Measurements from ENCODE around the gene EN2. TPM values are rescaled to one million over a fixed set of nuclear protein-coding genes. Genes with fewer than 3 reads are reported as not detected.

The EN2 gene
- total and polyA plus RNA-seq, 10 donors = 0.03 to 0.04 TPM; not detected in 8

- TF ChIP-seq CTCF (IDR thresholded peaks at IDR 0.05 in 8 of 11, conservative IDR thresholded peaks at IDR 0.05 in 3 of 11) = no peak
- no peak for TF ChIP-seq POLR2A (IDR thresholded peaks at IDR 0.05)
- TF ChIP-seq POLR2AphosphoS5 (IDR thresholded peaks at IDR 0.05) = no peak
- Histone ChIP-seq H3K27me3 (replicated peaks in 1 of 7) (peaks cover 0 to 87% (median 0%) of the 10 kb centered on the region in 7 donors), H3K9me3 (no peaks in the 10 kb centered on the region), H3K4me1 (no peaks in the 10 kb centered on the region), H3K36me3 (no peaks in the 10 kb centered on the region), H3K4me3 (no peak overlapping the region), H3K27ac (no peak overlapping the region)
- intact Hi-C loops (cut with DNase I; ENCODE audit: low total_unique reads) = no loop called here
- DNase-seq = peak; percentile 47
- 70 to 80% (median 72%) methylated on average over 15 to 20 of the region's 20 CpGs for WGBS, 5 donors
These were observed 31.2 kb upstream of the EN2 start for GRCh38 chr7:155426543-155427410.

GRCh38 chr7:155427411-155428038 lies 30.4 kb upstream of the EN2 start:
- no peaks in the 10 kb centered on the region for H3K4me1 ChIP-seq
- no peak overlapping the region for H3K27ac ChIP-seq
- H3K4me3 ChIP-seq = no peak overlapping the region
- 64 to 70% (median 65%) methylated on average over 15 to 20 of the region's 20 CpGs for WGBS, 5 donors
- TF ChIP-seq POLR2AphosphoS5 (IDR thresholded peaks at IDR 0.05) = no peak
- peak; percentile 52 for DNase-seq
- H3K9me3 ChIP-seq = no peaks in the 10 kb centered on the region
- H3K36me3 ChIP-seq = no peaks in the 10 kb centered on the region
- intact Hi-C loops (cut with DNase I; ENCODE audit: low total_unique reads) = no loop called here
- H3K27me3 ChIP-seq (replicated peaks in 1 of 7) = peaks cover 0 to 85% (median 0%) of the 10 kb centered on the region in 7 donors

GRCh38 chr7:155428171-155428834 lies 29.6 kb upstream of the EN2 start:
- no peak overlapping the region for H3K4me3 ChIP-seq
- 73 to 90% (median 83%) methylated on average over 10 to 14 of the region's 14 CpGs for WGBS, 5 donors
- H3K36me3 ChIP-seq = no peaks in the 10 kb centered on the region
- TF ChIP-seq POLR2A (IDR thresholded peaks at IDR 0.05) (no peak), CTCF (IDR thresholded peaks at IDR 0.05 in 8 of 11, conservative IDR thresholded peaks at IDR 0.05 in 3 of 11) (no peak), POLR2AphosphoS5 (IDR thresholded peaks at IDR 0.05) (no peak)
- H3K4me1 ChIP-seq = no peaks in the 10 kb centered on the region
- peak; percentile 66 for DNase-seq
- intact Hi-C loops (cut with DNase I; ENCODE audit: low total_unique reads) = no loop called here
- no peak overlapping the region for H3K27ac ChIP-seq
- H3K9me3 ChIP-seq = peaks cover 0 to 2% (median 0%) of the 10 kb centered on the region in 8 donors
- peaks cover 0 to 85% (median 0%) of the 10 kb centered on the region in 7 donors for H3K27me3 ChIP-seq (replicated peaks in 1 of 7)

GRCh38 chr7:155429651-155430050 lies 28.3 kb upstream of the EN2 start:
- DNase-seq = peak; percentile 46
- no peak overlapping the region for H3K4me3 ChIP-seq
- intact Hi-C loops (cut with DNase I; ENCODE audit: low total_unique reads) = no loop called here
- H3K27me3 ChIP-seq (replicated peaks in 1 of 7) = peaks cover 0 to 78% (median 0%) of the 10 kb centered on the region in 7 donors
- H3K27ac ChIP-seq = no peak overlapping the region
- no peaks in the 10 kb centered on the region for H3K4me1 ChIP-seq
- WGBS, 5 donors = 72 to 79% (median 74%) methylated on average over 6 of the region's 6 CpGs
- TF ChIP-seq POLR2AphosphoS5 (IDR thresholded peaks at IDR 0.05) = no peak
- no peak for TF ChIP-seq CTCF (IDR thresholded peaks at IDR 0.05 in 8 of 11, conservative IDR thresholded peaks at IDR 0.05 in 3 of 11)
- H3K36me3 ChIP-seq = no peaks in the 10 kb centered on the region
- peaks cover 0 to 4% (median 0%) of the 10 kb centered on the region in 8 donors for H3K9me3 ChIP-seq

Data from spleen (tissue), 11 donors.